Thyroid gland (tissue), 4 donors: ENCODE measurements around the gene LHB. TPM values are rescaled to one million over a fixed set of nuclear protein-coding genes. Genes with fewer than 3 reads are reported as not detected.

Experiments used
- DNase-seq, 2 donors: peaks; one replicate each; pipeline ENCODE4 v3.0.0-alpha.2; 2019
- H3K27ac ChIP-seq, 3 donors: fragments of 200-600 bp; sonication (generic); 1 replicate in 2 of 3; 2 replicates in 1 of 3; pipeline ENCODE4 v1.5.1; 2016 to 2019; ENCODE audit warnings: mild to moderate bottlenecking in 1 of 3, moderate library complexity in 1 of 3
- H3K27me3 ChIP-seq: fragments of 200-600 bp; sonication (generic); one replicate; pipeline ENCODE4 v1.5.1; 2019
- H3K36me3 ChIP-seq, 2 donors: fragments of 200-600 bp; sonication (generic); one replicate each; pipeline ENCODE4 v1.5.1; 2016 to 2019
- H3K4me1 ChIP-seq, 2 donors: fragments of 200-600 bp; sonication (generic); one replicate each; pipeline ENCODE4 v1.5.1; 2017 to 2019
- H3K4me3 ChIP-seq, 3 donors: fragments of 200-600 bp; sonication (generic); replicated peaks in 1 of 3; 1 replicate in 2 of 3; 2 replicates in 1 of 3; pipeline ENCODE4 v1.5.1; 2016; ENCODE audit warnings: mild to moderate bottlenecking in 1 of 3
- H3K9me3 ChIP-seq: fragments of 200-600 bp; sonication (generic); one replicate; pipeline ENCODE4 v1.5.1; 2017
- POLR2A ChIP-seq, 2 donors: fragments of 450-650 bp; IDR thresholded peaks; one replicate each; pipeline ENCODE4 v1.6.1; 2017; ENCODE audit warnings: antibody characterized with exemption in 2 of 2, mild to moderate bottlenecking in 2 of 2, moderate library complexity in 1 of 2
- WGBS, 2 donors: methylation state at CpG; one replicate each; pipeline ENCODE4 v1.1.5; 2017; 5-methylcytosine and 5-hydroxymethylcytosine counted together
- intact Hi-C: fragments of 100-400 bp; cut with DNase I; formaldehyde crosslinking; loops from one replicate; pipeline ENCODE4 v1.15.1; 2023
- total RNA-seq, 4 donors: library from RNA; depleted of rRNA; stranded (reverse); fragments of >200 nt; gene quantifications; one replicate each; pipeline ENCODE4 v1.2.3, GENCODE V29; 2016
- TF ChIP-seq, protein P1 (sequence below), 6 experiments: fragments of 200-600 bp in 3 of 6; fragments of 450-650 bp in 3 of 6; sonication (generic) in 3 of 6; IDR thresholded peaks; one replicate each; pipeline ENCODE4 v1.5.1; 2016 to 2019; ENCODE audit warnings: antibody characterized with exemption in 6 of 6, mild to moderate bottlenecking in 2 of 6, inconsistent platforms in 1 of 6, moderate library complexity in 1 of 6

Gene LHB
- total RNA-seq, 4 donors from 2014 or later: not detected

DNA sequence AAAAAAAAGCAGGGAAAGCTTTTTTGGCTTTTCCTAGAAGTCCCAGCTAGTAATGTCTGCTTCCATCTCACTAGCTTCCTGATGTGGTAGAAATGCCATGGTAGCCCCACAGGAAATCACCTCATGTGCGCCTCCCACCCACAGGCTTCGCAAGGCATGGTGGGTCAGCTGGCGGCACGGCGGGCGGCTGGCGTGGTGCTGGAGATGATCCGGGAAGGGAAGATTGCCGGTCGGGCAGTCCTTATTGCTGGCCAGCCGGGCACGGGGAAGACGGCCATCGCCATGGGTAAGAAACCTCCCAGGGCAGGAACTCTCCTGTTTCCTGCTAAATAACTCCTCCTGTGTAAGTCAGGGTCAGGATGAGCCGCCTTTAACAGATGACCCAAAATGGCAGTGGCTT is 12.8 kb downstream of the LHB start:
- H3K27ac ChIP-seq: no peak overlapping the region
- WGBS, 2 donors: 95 to 97% methylated on average over 15 of the region's 15 CpGs
- H3K4me3 ChIP-seq: no peak overlapping the region
- H3K27me3 ChIP-seq: no peaks in the 10 kb centered on the region
- H3K9me3 ChIP-seq: no peaks in the 10 kb centered on the region
- no peak for DNase-seq
- TF ChIP-seq POLR2A (IDR thresholded peaks at IDR 0.05): no peak
- no peaks in the 10 kb centered on the region for H3K4me1 ChIP-seq
- intact Hi-C loops: no loop called here
- H3K36me3 ChIP-seq: peaks cover 35 to 40% of the 10 kb centered on the region in 2 donors

DNA sequence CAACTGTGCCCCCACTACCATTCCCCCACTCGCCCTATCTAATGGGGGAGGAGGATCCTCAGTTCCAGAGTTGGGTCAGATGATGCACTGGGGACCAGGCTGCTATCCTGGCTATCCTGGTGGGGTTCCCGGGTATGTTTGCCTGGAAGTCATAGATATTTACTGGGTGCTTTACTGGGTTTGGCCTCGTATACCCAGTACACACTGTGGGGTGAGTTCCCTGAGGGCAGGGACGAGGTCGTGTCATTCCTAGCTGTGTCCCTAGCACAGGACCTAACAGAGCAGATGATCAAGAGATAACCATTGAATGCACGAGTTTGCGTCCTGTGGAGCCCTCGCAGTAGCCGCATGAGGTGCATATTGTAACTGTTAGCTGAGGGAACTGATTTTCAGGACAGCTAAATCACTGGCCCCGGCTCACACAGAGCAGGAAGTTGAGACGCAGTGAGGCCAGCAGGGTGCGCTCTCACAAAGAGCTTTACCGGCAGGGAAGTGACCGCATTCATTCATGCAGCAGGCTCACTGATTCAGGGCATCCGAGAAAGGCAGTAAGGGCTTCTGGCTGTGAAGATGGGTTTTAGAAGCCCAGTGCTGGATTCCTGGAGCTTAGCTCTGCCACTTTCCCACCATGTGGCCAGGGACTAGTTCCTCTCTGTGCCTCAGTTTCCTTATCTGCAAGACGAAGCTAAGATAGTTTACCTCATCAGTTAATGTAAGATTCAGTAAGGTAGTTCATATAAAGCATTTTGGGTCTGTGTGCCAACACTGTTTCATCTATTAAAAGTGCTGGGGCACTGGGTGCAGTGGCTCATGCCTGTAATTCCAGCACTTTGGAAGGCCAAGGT is 17.2 kb downstream of the LHB start:
- Histone ChIP-seq H3K27ac (no peak overlapping the region), H3K4me1 (peaks cover 1 to 3% of the 10 kb centered on the region in 2 donors), H3K36me3 (peaks cover 8 to 14% of the 10 kb centered on the region in 2 donors), H3K27me3 (no peaks in the 10 kb centered on the region), H3K4me3 (no peak overlapping the region), H3K9me3 (no peaks in the 10 kb centered on the region)
- DNase-seq: peak; percentile 17 to 27
- WGBS, 2 donors: 63 to 71% methylated on average over 14 to 15 of the region's 16 CpGs
- TF ChIP-seq, protein P1, sequence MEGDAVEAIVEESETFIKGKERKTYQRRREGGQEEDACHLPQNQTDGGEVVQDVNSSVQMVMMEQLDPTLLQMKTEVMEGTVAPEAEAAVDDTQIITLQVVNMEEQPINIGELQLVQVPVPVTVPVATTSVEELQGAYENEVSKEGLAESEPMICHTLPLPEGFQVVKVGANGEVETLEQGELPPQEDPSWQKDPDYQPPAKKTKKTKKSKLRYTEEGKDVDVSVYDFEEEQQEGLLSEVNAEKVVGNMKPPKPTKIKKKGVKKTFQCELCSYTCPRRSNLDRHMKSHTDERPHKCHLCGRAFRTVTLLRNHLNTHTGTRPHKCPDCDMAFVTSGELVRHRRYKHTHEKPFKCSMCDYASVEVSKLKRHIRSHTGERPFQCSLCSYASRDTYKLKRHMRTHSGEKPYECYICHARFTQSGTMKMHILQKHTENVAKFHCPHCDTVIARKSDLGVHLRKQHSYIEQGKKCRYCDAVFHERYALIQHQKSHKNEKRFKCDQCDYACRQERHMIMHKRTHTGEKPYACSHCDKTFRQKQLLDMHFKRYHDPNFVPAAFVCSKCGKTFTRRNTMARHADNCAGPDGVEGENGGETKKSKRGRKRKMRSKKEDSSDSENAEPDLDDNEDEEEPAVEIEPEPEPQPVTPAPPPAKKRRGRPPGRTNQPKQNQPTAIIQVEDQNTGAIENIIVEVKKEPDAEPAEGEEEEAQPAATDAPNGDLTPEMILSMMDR (IDR thresholded peaks at IDR 0.05): peak; percentile 11 to 50 (median 26)
- no peak for TF ChIP-seq POLR2A (IDR thresholded peaks at IDR 0.05)
- intact Hi-C loops: no loop called here

DNA sequence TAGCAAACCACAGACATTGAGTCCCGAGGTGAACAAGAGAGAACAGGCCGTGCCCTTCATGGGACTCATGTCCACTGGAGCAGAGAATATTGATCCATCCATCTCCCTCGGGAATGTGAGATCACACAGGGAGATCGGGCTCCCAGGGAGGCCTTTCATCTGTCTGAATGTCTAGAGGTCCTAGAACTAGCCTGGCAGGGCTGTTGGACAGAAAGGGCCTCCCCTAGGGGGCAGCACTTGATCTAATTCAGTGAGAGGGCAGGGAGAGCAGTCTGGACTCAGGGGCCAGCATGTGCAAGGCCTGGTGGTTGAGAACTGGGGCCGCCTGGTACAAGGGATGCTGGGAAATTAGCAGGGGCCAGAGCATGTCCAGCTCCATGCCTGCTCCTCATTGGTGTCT is 18.9 kb downstream of the LHB start:
- Histone ChIP-seq H3K27ac (no peak overlapping the region), H3K9me3 (no peaks in the 10 kb centered on the region), H3K4me1 (peaks cover 8 to 11% of the 10 kb centered on the region in 2 donors), H3K36me3 (peaks cover 0 to under 1% of the 10 kb centered on the region in 2 donors), H3K4me3 (no peak overlapping the region), H3K27me3 (no peaks in the 10 kb centered on the region)
- 62 to 74% methylated on average over 2 to 5 of the region's 5 CpGs for WGBS, 2 donors
- DNase-seq: peak; percentile 20 to 27
- intact Hi-C loops: no loop called here
- TF ChIP-seq POLR2A (IDR thresholded peaks at IDR 0.05): no peak
- TF ChIP-seq, protein P1 (IDR thresholded peaks at IDR 0.05): peak in 1 of 6 experiments; percentile 12

DNA sequence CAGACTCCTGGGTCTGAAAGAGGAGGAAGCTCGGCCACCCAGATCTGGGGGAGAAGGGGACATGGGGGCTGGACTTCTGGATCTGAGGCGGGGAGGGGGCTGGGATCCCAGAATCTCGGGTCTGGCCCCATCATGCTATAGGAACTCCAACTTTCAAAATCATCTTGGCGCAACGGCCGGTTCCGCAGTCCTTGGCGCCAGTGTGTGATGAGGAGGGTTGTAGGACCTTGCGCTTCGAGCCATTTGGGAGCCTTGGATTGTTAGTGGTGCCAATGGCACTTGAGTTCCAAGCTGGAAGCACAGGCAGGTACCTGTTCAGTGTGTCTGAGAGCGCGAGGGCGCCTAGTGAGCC is 22.9 kb downstream of the LHB start:
- intact Hi-C loops: no loop called here
- Histone ChIP-seq H3K27me3 (no peaks in the 10 kb centered on the region), H3K9me3 (no peaks in the 10 kb centered on the region), H3K36me3 (no peaks in the 10 kb centered on the region), H3K4me3 (peak overlapping the region; percentile 22 to 92 (median 40)), H3K4me1 (peaks cover 20 to 23% of the 10 kb centered on the region in 2 donors), H3K27ac (peak overlapping the region in 2 of 3 donors; percentile 87 to 90)
- DNase-seq: no peak
- TF ChIP-seq, protein P1 (IDR thresholded peaks at IDR 0.05): no peak
- TF ChIP-seq POLR2A (IDR thresholded peaks at IDR 0.05): no peak
- 1 to 3% methylated on average over 13 of the region's 13 CpGs for WGBS, 2 donors

DNA sequence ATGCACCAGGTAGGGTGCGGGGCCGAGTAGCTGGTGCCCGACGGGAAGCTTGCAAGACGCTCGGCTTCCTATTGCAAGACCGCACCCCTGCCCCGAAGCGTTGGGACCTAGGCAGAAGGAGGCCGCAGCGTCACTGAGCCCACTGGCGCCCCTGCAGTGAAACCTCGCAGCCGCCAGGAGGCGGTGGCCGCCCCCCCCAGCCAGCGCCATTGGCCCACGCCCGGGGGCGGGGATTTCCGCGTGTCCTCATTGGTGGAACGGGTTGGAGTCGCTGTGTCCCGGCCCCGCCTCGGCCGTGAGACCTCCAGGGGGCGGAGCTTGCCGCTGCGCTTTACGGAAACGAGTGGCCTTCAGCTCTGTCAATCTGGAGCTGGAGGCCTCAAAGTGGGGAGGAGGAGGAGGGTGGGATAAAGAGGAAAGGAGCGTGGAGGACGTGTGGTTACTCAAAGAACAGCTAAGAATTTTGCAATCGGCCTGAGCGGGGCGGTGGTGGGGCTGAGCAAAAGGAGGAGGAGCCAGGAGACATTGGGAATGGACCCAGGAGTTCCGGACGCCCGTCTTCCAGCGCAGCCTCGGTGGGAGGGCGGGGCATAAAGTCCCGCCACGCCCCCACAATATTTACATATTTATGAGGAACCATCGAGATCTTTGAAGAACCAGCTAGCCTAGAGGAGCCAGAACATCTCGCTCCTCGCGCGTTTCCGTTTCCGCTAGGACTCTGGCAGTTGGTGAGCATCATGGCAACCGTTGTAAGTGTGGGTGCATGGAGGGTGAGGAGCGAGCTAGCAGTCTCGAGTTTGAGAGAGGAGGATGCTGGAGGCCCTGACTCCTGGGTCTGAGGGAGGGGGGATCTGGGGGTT is 23.5 kb downstream of the LHB start, which contains the start of the genes GYS1 and RUVBL2:
GYS1 (minus strand) TSS at position 135 of the 860 bp plus-strand sequence. CDS start 197 bp downstream, outside the sequence.
RUVBL2 (plus strand) TSS at position 713 of the 860 bp plus-strand sequence; CDS start at position 738, 25 bp downstream.
- Histone ChIP-seq H3K4me3 (peak within 1 kb of the TSS; percentile 22 to 92 (median 50)), H3K4me1 (peaks cover 20 to 23% of the 10 kb centered on the region in 2 donors), H3K27me3 (no peaks in the 10 kb centered on the region), H3K27ac (peak within 1 kb of the TSS; percentile 87 to 90 (median 87)), H3K36me3 (peaks cover 0 to 4% of the 10 kb centered on the region in 2 donors), H3K9me3 (no peaks in the 10 kb centered on the region)
- intact Hi-C loops: no loop called here
- TF ChIP-seq POLR2A (IDR thresholded peaks at IDR 0.05): peak; percentile 61 to 96
- TF ChIP-seq, protein P1 (IDR thresholded peaks at IDR 0.05): peak; percentile 91 to 99 (median 98)
- peak; percentile 100 for DNase-seq
- WGBS, 2 donors: 0 to 1% methylated on average over 31 to 39 of the region's 56 CpGs
